RCC 7860 (cell line): ENCODE data around the gene CD180.
"Not testable (repeated sequence)": the region's sequence is repeated elsewhere in the genome, so short reads cannot be mapped to it uniquely, and the experiment has no call there.

Source experiments
- DNase-seq: peaks from one replicate; pipeline ENCODE4 v3.0.0-alpha.2; 2015; ENCODE audit warnings: low spot score
- FAIRE-seq: peaks from 2 replicates; lab custom pipeline; 2012; peaks lifted over from hg19 to GRCh38; lab: Jason Lieb, UNC

The CD180 gene

GRCh38 chr5:67189931-67190330 lies 6.7 kb downstream of the CD180 start:
- no peak for DNase-seq
- no peak for FAIRE-seq

- FAIRE-seq (no peak), DNase-seq (no peak)
Measured at GRCh38 chr5:67189079-67189354, 7.6 kb downstream of the CD180 start.

- no peak for FAIRE-seq
- DNase-seq = no peak
Measured at GRCh38 chr5:67188274-67189078, 8.1 kb downstream of the CD180 start.

GRCh38 chr5:67187006-67187715 lies 9.4 kb downstream of the CD180 start:
- DNase-seq (no peak), FAIRE-seq (no peak)

- FAIRE-seq = no peak
Measured at GRCh38 chr5:67183859-67184258, 12.7 kb downstream of the CD180 start.

GRCh38 chr5:67182301-67182790 lies 14.3 kb downstream of the CD180 start:
- DNase-seq (no peak), FAIRE-seq (no peak)

More at GRCh38 chr5:67183859-67184258, 12.7 kb downstream of the CD180 start:
- DNase-seq = no peak

- FAIRE-seq (no peak), DNase-seq (no peak)
Measured at GRCh38 chr5:67181648-67182221, 14.9 kb downstream of the CD180 start.

- FAIRE-seq = no peak
- no peak for DNase-seq
Measured at GRCh38 chr5:67179697-67180361, 16.8 kb downstream of the CD180 start.

GRCh38 chr5:67178966-67179365 lies 17.6 kb downstream of the CD180 start:
- FAIRE-seq = no peak
- no peak for DNase-seq

- no peak for FAIRE-seq
- DNase-seq = no peak
Measured at GRCh38 chr5:67178085-67178484, 18.5 kb downstream of the CD180 start.

- DNase-seq (no peak), FAIRE-seq (no peak)
Measured at GRCh38 chr5:67176936-67177335, 19.7 kb downstream of the CD180 start.

- DNase-seq (no peak), FAIRE-seq (no peak)
Measured at GRCh38 chr5:67173959-67174358, 22.6 kb downstream of the CD180 start.

GRCh38 chr5:67173351-67173750 lies 23.2 kb downstream of the CD180 start:
- not testable (repeated sequence) for DNase-seq, FAIRE-seq

GRCh38 chr5:67170767-67171166 lies 25.8 kb downstream of the CD180 start:
- DNase-seq (no peak), FAIRE-seq (no peak)

- DNase-seq (no peak), FAIRE-seq (no peak)
Measured at GRCh38 chr5:67168069-67168468, 28.5 kb downstream of the CD180 start.

- FAIRE-seq (no peak), DNase-seq (no peak)
Measured at GRCh38 chr5:67166460-67167285, 29.9 kb downstream of the CD180 start.

- FAIRE-seq (no peak), DNase-seq (no peak)
Measured at GRCh38 chr5:67165526-67166459, 30.8 kb downstream of the CD180 start.

GRCh38 chr5:67164856-67165525 lies 31.6 kb downstream of the CD180 start:
- FAIRE-seq (no peak), DNase-seq (no peak)
